ENCODE results near the gene RENBP. TPM values are rescaled to one million over a fixed set of nuclear protein-coding genes. Genes with fewer than 3 reads are reported as not detected.

Gene RENBP
- total RNA-seq, 1 experiment from 2014 or later = 0.23 TPM

- H3K4me1 Mint-ChIP-seq (ENCODE audit: insufficient read depth, unreplicated experiment) = peaks cover 17% of the 10 kb centered on the region
- no peak overlapping the region for H3K27ac Mint-ChIP-seq (ENCODE audit: low read depth, unreplicated experiment)
- no peak for DNase-seq (ENCODE audit: unreplicated experiment)
- peaks cover 45% of the 10 kb centered on the region for H3K27me3 Mint-ChIP-seq (ENCODE audit: insufficient read depth, unreplicated experiment)
- H3K4me3 Mint-ChIP-seq (ENCODE audit: unreplicated experiment) = no peak overlapping the region
- CTCF ChIA-PET = interaction anchor here (1.3 to 5.0 kb wide), 3 partner anchors 9 to 157 kb away, joined by 4 to 31 read pairs (median 4); partner anchors contain the start of gene PLXNB3
- POLR2A ChIA-PET = interaction anchor here (0.6 kb wide), 1 partner anchor 50 kb away, joined by 3 read pairs; no protein-coding TSS in a partner anchor
- H3K36me3 Mint-ChIP-seq (ENCODE audit: insufficient read depth, unreplicated experiment) = no peaks in the 10 kb centered on the region
- intact Hi-C loops (cut with micrococcal nuclease) = no loop called here
- TF ChIP-seq, protein P1, sequence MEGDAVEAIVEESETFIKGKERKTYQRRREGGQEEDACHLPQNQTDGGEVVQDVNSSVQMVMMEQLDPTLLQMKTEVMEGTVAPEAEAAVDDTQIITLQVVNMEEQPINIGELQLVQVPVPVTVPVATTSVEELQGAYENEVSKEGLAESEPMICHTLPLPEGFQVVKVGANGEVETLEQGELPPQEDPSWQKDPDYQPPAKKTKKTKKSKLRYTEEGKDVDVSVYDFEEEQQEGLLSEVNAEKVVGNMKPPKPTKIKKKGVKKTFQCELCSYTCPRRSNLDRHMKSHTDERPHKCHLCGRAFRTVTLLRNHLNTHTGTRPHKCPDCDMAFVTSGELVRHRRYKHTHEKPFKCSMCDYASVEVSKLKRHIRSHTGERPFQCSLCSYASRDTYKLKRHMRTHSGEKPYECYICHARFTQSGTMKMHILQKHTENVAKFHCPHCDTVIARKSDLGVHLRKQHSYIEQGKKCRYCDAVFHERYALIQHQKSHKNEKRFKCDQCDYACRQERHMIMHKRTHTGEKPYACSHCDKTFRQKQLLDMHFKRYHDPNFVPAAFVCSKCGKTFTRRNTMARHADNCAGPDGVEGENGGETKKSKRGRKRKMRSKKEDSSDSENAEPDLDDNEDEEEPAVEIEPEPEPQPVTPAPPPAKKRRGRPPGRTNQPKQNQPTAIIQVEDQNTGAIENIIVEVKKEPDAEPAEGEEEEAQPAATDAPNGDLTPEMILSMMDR (IDR thresholded peaks at IDR 0.05; ENCODE audit: unreplicated experiment) = no peak
- no peaks in the 10 kb centered on the region for H3K9me3 Mint-ChIP-seq (ENCODE audit: unreplicated experiment)
- no TSS peak for BruUV-seq (replicated peaks)
These were observed 23.9 kb downstream of the RENBP start for GRCh38 chrX:153920546-153920945.

DNA sequence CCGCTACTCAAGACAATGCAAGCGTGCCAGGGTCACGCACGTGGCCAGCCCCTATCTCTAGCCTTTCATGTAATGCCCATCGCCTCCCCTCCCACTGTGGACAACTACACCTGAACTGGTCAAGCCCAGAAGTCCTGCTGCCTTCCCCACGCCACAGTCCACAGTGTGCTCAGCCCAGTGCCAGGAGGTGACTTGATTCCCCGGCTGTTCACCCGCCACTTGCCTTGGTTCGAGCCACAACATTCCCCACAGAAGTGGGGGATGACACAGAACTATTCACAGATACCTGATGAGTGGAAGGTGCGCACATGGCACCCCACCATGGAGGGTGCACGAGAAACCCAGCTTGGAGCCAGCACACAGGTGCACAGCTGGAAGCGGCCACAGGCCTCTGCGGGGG is 25.2 kb downstream of the RENBP start:
- TF ChIP-seq, protein P1 (IDR thresholded peaks at IDR 0.05; ENCODE audit: unreplicated experiment) = no peak
- Mint-ChIP-seq H3K4me3 (ENCODE audit: unreplicated experiment) (no peak overlapping the region), H3K27me3 (ENCODE audit: insufficient read depth, unreplicated experiment) (peaks cover 46% of the 10 kb centered on the region), H3K27ac (ENCODE audit: low read depth, unreplicated experiment) (no peak overlapping the region), H3K4me1 (ENCODE audit: insufficient read depth, unreplicated experiment) (peaks cover 17% of the 10 kb centered on the region), H3K9me3 (ENCODE audit: unreplicated experiment) (no peaks in the 10 kb centered on the region), H3K36me3 (ENCODE audit: insufficient read depth, unreplicated experiment) (no peaks in the 10 kb centered on the region)
- BruUV-seq (replicated peaks) = no TSS peak
- intact Hi-C loops (cut with micrococcal nuclease) = no loop called here
- no peak for DNase-seq (ENCODE audit: unreplicated experiment)
- ChIA-PET CTCF (interaction anchor here (1.1 to 1.3 kb wide), 2 partner anchors 14 to 155 kb away, joined by 4 to 5 read pairs; partner anchors contain the start of gene PLXNB3), POLR2A (interaction anchor here (2.2 kb wide), 1 partner anchor 9 kb away, joined by 7 read pairs; no protein-coding TSS in a partner anchor)

DNA sequence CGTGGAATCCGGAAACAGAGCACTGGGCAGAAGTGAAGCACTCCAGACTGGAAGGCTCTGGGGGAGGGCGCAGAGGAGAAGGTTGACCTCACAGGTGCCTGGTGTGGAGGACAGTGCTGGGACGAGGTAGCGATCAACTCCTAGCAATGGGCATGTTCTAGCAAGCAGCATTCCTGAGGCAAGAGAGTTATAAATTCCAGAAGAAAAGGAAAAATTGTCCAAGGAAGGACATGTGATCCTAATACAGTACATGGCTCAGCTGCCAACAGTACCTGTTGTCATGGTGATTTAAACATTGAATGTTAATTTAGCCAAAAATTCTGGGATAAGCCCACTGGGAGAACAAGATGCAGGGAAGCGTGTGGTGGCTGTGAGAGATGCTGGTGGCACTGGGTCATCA is 26.6 kb downstream of the RENBP start:
- no peak for DNase-seq (ENCODE audit: unreplicated experiment)
- Mint-ChIP-seq H3K4me1 (ENCODE audit: insufficient read depth, unreplicated experiment) (peaks cover 13% of the 10 kb centered on the region), H3K4me3 (ENCODE audit: unreplicated experiment) (no peak overlapping the region), H3K27ac (ENCODE audit: low read depth, unreplicated experiment) (peak overlapping the region; percentile 29), H3K27me3 (ENCODE audit: insufficient read depth, unreplicated experiment) (peaks cover 46% of the 10 kb centered on the region), H3K36me3 (ENCODE audit: insufficient read depth, unreplicated experiment) (no peaks in the 10 kb centered on the region), H3K9me3 (ENCODE audit: unreplicated experiment) (no peaks in the 10 kb centered on the region)
- TF ChIP-seq, protein P1 (IDR thresholded peaks at IDR 0.05; ENCODE audit: unreplicated experiment) = no peak
- ChIA-PET CTCF (interaction anchor here (1.2 kb wide), 1 partner anchor 18 kb away, joined by 4 read pairs; no protein-coding TSS in a partner anchor), POLR2A (interaction anchor here (0.5 to 2.2 kb wide), 3 partner anchors 9 to 190 kb away, joined by 4 to 8 read pairs (median 7); no protein-coding TSS in a partner anchor)
- intact Hi-C loops (cut with micrococcal nuclease) = no loop called here
- BruUV-seq (replicated peaks) = no TSS peak

- H3K27me3 Mint-ChIP-seq (ENCODE audit: insufficient read depth, unreplicated experiment) = peaks cover 42% of the 10 kb centered on the region
- ChIA-PET CTCF (interaction anchor here (0.9 to 5.0 kb wide), 2 partner anchors 8 to 150 kb away, joined by 3 to 31 read pairs; no protein-coding TSS in a partner anchor), POLR2A (no interaction called here)
- H3K4me3 Mint-ChIP-seq (ENCODE audit: unreplicated experiment) = no peak overlapping the region
- DNase-seq (ENCODE audit: unreplicated experiment) = no peak
- H3K4me1 Mint-ChIP-seq (ENCODE audit: insufficient read depth, unreplicated experiment) = peaks cover 8% of the 10 kb centered on the region
- BruUV-seq (replicated peaks) = no TSS peak
- H3K9me3 Mint-ChIP-seq (ENCODE audit: unreplicated experiment) = no peaks in the 10 kb centered on the region
- intact Hi-C loops (cut with micrococcal nuclease) = no loop called here
- TF ChIP-seq, protein P1 (IDR thresholded peaks at IDR 0.05; ENCODE audit: unreplicated experiment) = no peak
- no peak overlapping the region for H3K27ac Mint-ChIP-seq (ENCODE audit: low read depth, unreplicated experiment)
- no peaks in the 10 kb centered on the region for H3K36me3 Mint-ChIP-seq (ENCODE audit: insufficient read depth, unreplicated experiment)
These were observed 30.7 kb downstream of the RENBP start for GRCh38 chrX:153913701-153914100.
